Nephron progenitor cell (in vitro differentiated cells): ENCODE data around the gene LMO7.

Experiments
- DNase-seq: peaks from one replicate; pipeline ENCODE4 v3.0.0; 2021
- H3K27ac Mint-ChIP-seq: 2 replicates; pipeline ENCODE4 v1.8.0; 2021; ENCODE audit warnings: mild to moderate bottlenecking, moderate library complexity, mixed read lengths
- H3K27me3 Mint-ChIP-seq: 2 replicates; pipeline ENCODE4 v1.8.0; 2021; ENCODE audit warnings: mild to moderate bottlenecking, low read depth, mixed read lengths; ENCODE audit not compliant: poor library complexity
- H3K36me3 Mint-ChIP-seq: 2 replicates; pipeline ENCODE4 v1.8.0; 2021; ENCODE audit warnings: low read depth, mixed read lengths
- H3K4me1 Mint-ChIP-seq: 2 replicates; pipeline ENCODE4 v1.8.0; 2021; ENCODE audit warnings: mixed read lengths
- H3K4me3 Mint-ChIP-seq: 2 replicates; pipeline ENCODE4 v1.8.0; 2021; ENCODE audit warnings: mild to moderate bottlenecking, moderate library complexity, mixed read lengths
- H3K9me3 Mint-ChIP-seq: 2 replicates; pipeline ENCODE4 v1.8.0; 2021; ENCODE audit warnings: mild to moderate bottlenecking, moderate library complexity, mixed read lengths
- TF ChIP-seq, protein P1 (sequence below): fragments of 200-600 bp; sonication (generic); IDR thresholded peaks from 2 replicates; pipeline ENCODE4 v1.5.0; 2021; ENCODE audit warnings: antibody characterized with exemption

LMO7 gene

DNA sequence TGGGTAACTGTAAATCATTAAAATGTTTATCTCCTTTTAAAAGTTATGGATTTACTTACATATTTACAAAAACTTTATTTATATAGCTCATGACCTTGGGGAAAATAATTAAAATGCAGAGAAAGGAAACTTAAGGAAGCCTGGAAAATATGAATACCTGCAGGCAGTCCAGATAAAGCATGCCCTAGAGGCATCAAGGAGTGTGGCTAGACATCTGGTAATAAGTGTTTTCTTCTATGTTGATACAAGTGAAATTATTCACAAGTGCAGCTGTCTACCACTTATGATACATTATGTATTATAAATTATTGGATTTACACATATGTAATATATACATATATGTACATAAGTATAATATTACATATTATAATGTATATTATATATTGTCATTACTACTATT lies 207.9 kb downstream of the LMO7 start:
- H3K4me1 Mint-ChIP-seq, result peaks cover 3% of the 10 kb centered on the region
- peaks cover 17% of the 10 kb centered on the region for H3K36me3 Mint-ChIP-seq
- no peaks in the 10 kb centered on the region for H3K27me3 Mint-ChIP-seq
- DNase-seq, result no peak
- H3K27ac Mint-ChIP-seq, result no peak overlapping the region
- H3K4me3 Mint-ChIP-seq, result no peak overlapping the region
- peaks cover 3% of the 10 kb centered on the region for H3K9me3 Mint-ChIP-seq
- TF ChIP-seq, protein P1, sequence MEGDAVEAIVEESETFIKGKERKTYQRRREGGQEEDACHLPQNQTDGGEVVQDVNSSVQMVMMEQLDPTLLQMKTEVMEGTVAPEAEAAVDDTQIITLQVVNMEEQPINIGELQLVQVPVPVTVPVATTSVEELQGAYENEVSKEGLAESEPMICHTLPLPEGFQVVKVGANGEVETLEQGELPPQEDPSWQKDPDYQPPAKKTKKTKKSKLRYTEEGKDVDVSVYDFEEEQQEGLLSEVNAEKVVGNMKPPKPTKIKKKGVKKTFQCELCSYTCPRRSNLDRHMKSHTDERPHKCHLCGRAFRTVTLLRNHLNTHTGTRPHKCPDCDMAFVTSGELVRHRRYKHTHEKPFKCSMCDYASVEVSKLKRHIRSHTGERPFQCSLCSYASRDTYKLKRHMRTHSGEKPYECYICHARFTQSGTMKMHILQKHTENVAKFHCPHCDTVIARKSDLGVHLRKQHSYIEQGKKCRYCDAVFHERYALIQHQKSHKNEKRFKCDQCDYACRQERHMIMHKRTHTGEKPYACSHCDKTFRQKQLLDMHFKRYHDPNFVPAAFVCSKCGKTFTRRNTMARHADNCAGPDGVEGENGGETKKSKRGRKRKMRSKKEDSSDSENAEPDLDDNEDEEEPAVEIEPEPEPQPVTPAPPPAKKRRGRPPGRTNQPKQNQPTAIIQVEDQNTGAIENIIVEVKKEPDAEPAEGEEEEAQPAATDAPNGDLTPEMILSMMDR, result no peak

DNA sequence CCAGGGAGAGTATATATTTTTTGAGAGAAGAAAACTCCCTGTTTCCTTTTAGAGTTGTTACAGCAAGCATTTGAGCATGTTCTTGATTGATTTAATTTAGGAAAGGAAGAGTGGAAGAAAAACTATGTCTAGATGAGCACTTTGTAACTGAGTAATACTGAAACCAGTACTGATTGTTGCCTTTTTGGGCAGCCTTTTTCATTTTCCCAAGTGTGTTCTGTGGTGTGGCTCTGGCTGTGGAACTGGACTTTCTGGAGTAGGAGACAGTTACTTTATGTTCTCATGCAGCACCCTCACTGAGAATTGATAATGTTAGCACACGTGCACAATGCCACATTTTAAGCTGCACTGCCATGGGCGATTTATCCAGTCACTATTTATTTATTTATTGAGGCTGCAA lies 211.5 kb downstream of the LMO7 start:
- Mint-ChIP-seq H3K4me3 (no peak overlapping the region), H3K4me1 (peaks cover 6% of the 10 kb centered on the region), H3K27me3 (no peaks in the 10 kb centered on the region)

DNA sequence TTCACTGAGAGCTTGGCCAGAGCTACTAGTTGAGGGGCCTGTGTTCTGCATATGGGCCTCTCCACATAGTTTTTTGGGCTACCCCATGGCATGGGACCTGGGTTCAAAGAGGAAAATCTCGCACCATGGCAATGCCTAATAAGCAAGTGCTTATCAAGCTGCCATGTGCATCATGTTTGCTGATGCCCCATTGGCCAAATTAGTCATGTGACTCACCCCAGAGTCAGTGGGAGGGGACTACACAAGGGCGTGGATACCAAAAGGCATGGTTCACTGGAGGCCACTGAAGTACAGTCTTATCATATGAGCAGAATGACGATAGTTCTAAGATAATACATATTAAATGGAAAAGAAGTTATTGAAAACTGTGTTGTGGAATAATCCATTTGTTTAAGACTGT lies 214.8 kb downstream of the LMO7 start:
- H3K36me3 Mint-ChIP-seq, result peaks cover 9% of the 10 kb centered on the region
- H3K9me3 Mint-ChIP-seq, result no peaks in the 10 kb centered on the region
- no peak overlapping the region for H3K4me3 Mint-ChIP-seq
- H3K27ac Mint-ChIP-seq, result no peak overlapping the region
- peaks cover 6% of the 10 kb centered on the region for H3K4me1 Mint-ChIP-seq
- no peaks in the 10 kb centered on the region for H3K27me3 Mint-ChIP-seq
- TF ChIP-seq, protein P1, result no peak
- DNase-seq, result no peak

More for the DNA sequence above, 211.5 kb downstream of the LMO7 start:
- H3K36me3 Mint-ChIP-seq, result peaks cover 6% of the 10 kb centered on the region
- peaks cover 3% of the 10 kb centered on the region for H3K9me3 Mint-ChIP-seq
- TF ChIP-seq, protein P1, result no peak
- no peak for DNase-seq
- no peak overlapping the region for H3K27ac Mint-ChIP-seq

DNA sequence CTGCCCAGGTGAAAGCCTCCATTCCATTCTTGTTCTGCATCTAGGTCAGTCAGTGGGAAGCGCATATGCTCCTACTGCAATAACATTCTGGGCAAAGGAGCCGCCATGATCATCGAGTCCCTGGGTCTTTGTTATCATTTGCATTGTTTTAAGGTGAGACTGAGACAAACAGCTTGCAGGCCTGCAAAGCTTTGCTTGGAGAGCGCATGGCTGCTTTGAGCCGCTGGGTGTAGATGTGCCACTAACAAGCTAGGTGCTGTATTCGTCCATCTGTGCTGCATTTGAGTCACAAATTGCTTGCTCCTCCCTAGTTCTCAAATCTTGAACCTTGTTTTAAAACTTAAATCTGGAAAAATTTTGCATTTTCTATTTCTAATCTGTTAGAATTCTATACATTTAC lies 219.1 kb downstream of the LMO7 start:
- peaks cover 10% of the 10 kb centered on the region for H3K4me1 Mint-ChIP-seq
- peaks cover 9% of the 10 kb centered on the region for H3K36me3 Mint-ChIP-seq
- TF ChIP-seq, protein P1, result no peak

DNA sequence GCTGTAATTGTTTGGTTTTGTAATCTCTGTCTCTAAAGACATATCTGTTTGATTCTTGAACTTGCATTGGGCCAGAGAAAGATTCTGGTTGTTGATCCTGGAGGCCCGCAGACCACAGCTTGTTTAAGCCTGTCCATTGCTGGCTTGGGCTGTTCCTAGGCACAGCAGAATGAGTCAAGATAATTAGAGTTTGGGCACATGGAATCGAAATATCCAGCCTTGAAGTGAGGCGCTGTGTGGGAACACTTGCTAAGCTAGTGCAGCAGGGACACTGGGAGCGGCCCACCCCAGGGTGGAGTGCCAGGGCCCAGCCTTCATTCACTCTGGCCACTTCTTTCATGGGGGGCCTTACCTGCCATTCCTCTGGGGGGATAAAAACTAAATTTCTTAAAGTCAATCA lies 219.7 kb downstream of the LMO7 start:
- no peaks in the 10 kb centered on the region for H3K27me3 Mint-ChIP-seq
- peaks cover 9% of the 10 kb centered on the region for H3K36me3 Mint-ChIP-seq
- TF ChIP-seq, protein P1, result no peak
- no peaks in the 10 kb centered on the region for H3K9me3 Mint-ChIP-seq
- no peak overlapping the region for H3K4me3 Mint-ChIP-seq
- H3K4me1 Mint-ChIP-seq, result peaks cover 10% of the 10 kb centered on the region
- DNase-seq, result no peak
- no peak overlapping the region for H3K27ac Mint-ChIP-seq

More for the DNA sequence above, 219.1 kb downstream of the LMO7 start:
- Mint-ChIP-seq H3K27me3 (no peaks in the 10 kb centered on the region), H3K9me3 (no peaks in the 10 kb centered on the region), H3K4me3 (no peak overlapping the region), H3K27ac (no peak overlapping the region)
- DNase-seq, result no peak

DNA sequence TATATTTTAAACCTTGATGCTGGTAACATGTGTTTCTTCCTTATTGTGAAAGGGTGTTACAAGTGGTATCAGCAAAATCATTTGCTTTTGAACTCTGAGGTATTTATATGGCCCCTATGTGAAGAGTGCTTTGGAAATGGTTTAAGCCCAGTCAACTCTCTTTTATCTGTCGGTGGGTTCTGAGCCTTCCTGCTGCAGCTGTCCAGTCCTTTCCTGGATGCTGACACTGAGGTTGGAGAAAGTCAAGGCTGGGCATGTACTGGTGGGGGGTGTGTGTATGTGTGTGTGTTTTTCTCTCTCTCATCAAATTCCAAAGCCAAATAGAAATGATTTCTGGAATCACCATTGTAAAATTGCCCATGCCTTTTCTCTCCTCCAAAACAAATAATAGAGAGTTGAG lies 221.2 kb downstream of the LMO7 start:
- no peak for DNase-seq
- Mint-ChIP-seq H3K4me3 (no peak overlapping the region), H3K36me3 (peaks cover 9% of the 10 kb centered on the region), H3K9me3 (peaks cover under 1% of the 10 kb centered on the region), H3K27ac (no peak overlapping the region), H3K27me3 (no peaks in the 10 kb centered on the region), H3K4me1 (peaks cover 10% of the 10 kb centered on the region)
- TF ChIP-seq, protein P1, result no peak
